GM19351 (cell line): Measurements from ENCODE around the gene ABCG1.

Experiments used
- ATAC-seq: cut with Tn5 transposase; IDR thresholded peaks from one replicate; pipeline ENCODE4 v1.9.1; 2021; ENCODE audit warnings: mild to moderate bottlenecking, moderate library complexity; ENCODE audit not compliant: unreplicated experiment

Gene ABCG1

GRCh38 chr21:42250422-42251403 lies 31.8 kb downstream of the ABCG1 start:
- no peak for ATAC-seq

- no peak for ATAC-seq
These were observed 32.8 kb downstream of the ABCG1 start for GRCh38 chr21:42251654-42252324.

GRCh38 chr21:42252325-42252654 lies 33.4 kb downstream of the ABCG1 start:
- no peak for ATAC-seq

GRCh38 chr21:42252778-42253340 lies 33.9 kb downstream of the ABCG1 start:
- no peak for ATAC-seq

GRCh38 chr21:42253466-42253865 lies 34.5 kb downstream of the ABCG1 start:
- ATAC-seq = no peak

- ATAC-seq = no peak
These were observed 35.1 kb downstream of the ABCG1 start for GRCh38 chr21:42254083-42254482.

GRCh38 chr21:42254651-42255601 lies 36.0 kb downstream of the ABCG1 start:
- no peak for ATAC-seq

GRCh38 chr21:42255825-42256224 lies 36.9 kb downstream of the ABCG1 start:
- ATAC-seq = no peak

- no peak for ATAC-seq
These were observed 37.4 kb downstream of the ABCG1 start for GRCh38 chr21:42256316-42256715.

GRCh38 chr21:42257091-42257765 lies 38.3 kb downstream of the ABCG1 start:
- no peak for ATAC-seq

GRCh38 chr21:42258150-42258884 lies 39.4 kb downstream of the ABCG1 start:
- peak; percentile 60 for ATAC-seq

- no peak for ATAC-seq
These were observed 40.0 kb downstream of the ABCG1 start for GRCh38 chr21:42258885-42259407.

- no peak for ATAC-seq
These were observed 41.2 kb downstream of the ABCG1 start for GRCh38 chr21:42260121-42260520.

- ATAC-seq = no peak
These were observed 42.9 kb downstream of the ABCG1 start for GRCh38 chr21:42261829-42262200.

GRCh38 chr21:42262831-42263231 lies 43.9 kb downstream of the ABCG1 start:
- ATAC-seq = no peak

- ATAC-seq = no peak
These were observed 44.7 kb downstream of the ABCG1 start for GRCh38 chr21:42263591-42264131.

- ATAC-seq = no peak
These were observed 45.6 kb downstream of the ABCG1 start for GRCh38 chr21:42264245-42265195.
